ENCODE results near the gene ETDB.
"Not testable (repeated sequence)": the region's sequence is repeated elsewhere in the genome, so short reads cannot be mapped to it uniquely, and the experiment has no call there.

DNA sequence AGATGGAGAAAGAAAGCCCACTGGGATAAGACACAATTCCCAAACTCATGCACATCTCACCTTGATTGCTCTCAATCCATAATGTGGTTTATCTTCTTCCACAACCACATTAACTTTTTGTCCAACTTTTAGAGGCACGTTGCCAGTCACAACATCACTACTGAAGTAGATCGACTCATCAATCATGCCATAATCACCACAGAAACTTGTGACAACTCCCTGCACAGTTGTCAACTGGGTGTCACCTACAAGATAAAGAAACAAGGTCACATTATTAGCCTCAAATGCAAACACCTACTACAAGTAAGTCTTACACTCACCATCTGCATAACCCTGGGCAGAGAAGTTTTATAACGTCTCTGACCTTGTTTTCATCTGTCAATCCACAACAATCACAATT is 49.2 kb upstream of the ETDB start:
- not testable (repeated sequence) for TF ChIP-seq TOE1 (CRISPR knock-in tag; IDR thresholded peaks at IDR 0.05); MXI1 (IDR thresholded peaks at IDR 0.05; ENCODE audit: borderline replicate concordance, low read depth, low read length); ZNF317 (CRISPR knock-in tag; IDR thresholded peaks at IDR 0.05); ZNF274 (CRISPR knock-in tag; IDR thresholded peaks at IDR 0.05); PHB2 (IDR thresholded peaks at IDR 0.05; ENCODE audit: partially characterized antibody)
